ENCODE measurements around the gene PCDHA4. TPM values are rescaled to one million over a fixed set of nuclear protein-coding genes. Genes with fewer than 3 reads are reported as not detected.
"Not testable (repeated sequence)": the region's sequence is repeated elsewhere in the genome, so short reads cannot be mapped to it uniquely, and the experiment has no call there.

Gene PCDHA4
- total RNA-seq, 1 donor from 2014 or later = 1.2 TPM

DNA sequence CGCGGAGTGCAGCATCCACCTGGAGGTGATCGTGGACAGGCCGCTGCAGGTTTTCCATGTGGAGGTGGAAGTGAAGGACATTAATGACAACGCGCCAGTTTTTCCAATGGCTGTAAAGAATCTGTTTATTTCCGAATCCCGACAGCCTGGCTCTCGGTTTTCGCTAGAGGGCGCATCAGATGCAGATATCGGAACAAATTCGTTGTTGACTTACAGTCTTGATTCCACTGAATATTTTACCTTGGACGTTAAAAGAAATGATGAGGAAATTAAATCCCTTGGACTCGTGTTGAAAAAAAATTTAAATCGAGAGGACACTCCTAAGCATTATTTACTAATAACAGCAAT lies 5.4 kb upstream of the PCDHA4 start:
- H3K27me3 ChIP-seq (ENCODE audit: control insufficient read depth, insufficient read depth, low read length) = no peaks in the 10 kb centered on the region
- H3K4me3 ChIP-seq (ENCODE audit: low read depth, low read length) = no peak overlapping the region
- no peaks in the 10 kb centered on the region for H3K36me3 ChIP-seq (ENCODE audit: control insufficient read depth, insufficient read depth, low read length)
- TF ChIP-seq, protein P1, sequence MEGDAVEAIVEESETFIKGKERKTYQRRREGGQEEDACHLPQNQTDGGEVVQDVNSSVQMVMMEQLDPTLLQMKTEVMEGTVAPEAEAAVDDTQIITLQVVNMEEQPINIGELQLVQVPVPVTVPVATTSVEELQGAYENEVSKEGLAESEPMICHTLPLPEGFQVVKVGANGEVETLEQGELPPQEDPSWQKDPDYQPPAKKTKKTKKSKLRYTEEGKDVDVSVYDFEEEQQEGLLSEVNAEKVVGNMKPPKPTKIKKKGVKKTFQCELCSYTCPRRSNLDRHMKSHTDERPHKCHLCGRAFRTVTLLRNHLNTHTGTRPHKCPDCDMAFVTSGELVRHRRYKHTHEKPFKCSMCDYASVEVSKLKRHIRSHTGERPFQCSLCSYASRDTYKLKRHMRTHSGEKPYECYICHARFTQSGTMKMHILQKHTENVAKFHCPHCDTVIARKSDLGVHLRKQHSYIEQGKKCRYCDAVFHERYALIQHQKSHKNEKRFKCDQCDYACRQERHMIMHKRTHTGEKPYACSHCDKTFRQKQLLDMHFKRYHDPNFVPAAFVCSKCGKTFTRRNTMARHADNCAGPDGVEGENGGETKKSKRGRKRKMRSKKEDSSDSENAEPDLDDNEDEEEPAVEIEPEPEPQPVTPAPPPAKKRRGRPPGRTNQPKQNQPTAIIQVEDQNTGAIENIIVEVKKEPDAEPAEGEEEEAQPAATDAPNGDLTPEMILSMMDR (IDR thresholded peaks at IDR 0.05; ENCODE audit: insufficient read depth, low read length, poor library complexity, severe bottlenecking) = peak; percentile 16
- DNase-seq (ENCODE audit: low read depth) = no peak

DNA sequence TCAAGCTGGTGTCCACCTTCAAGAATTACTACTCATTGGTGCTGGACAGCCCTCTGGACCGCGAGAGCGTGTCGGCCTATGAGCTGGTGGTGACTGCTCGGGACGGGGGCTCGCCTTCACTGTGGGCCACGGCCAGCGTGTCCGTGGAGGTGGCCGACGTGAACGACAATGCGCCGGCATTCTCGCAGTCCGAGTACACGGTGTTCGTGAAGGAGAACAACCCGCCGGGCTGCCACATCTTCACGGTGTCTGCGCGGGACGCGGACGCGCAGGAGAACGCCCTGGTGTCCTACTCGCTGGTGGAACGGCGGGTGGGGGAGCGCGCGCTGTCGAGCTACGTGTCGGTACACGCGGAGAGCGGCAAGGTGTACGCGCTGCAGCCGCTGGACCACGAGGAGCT lies 4.5 kb upstream of the PCDHA4 start:
- not testable (repeated sequence) for H3K27me3 ChIP-seq (ENCODE audit: control insufficient read depth, insufficient read depth, low read length); H3K36me3 ChIP-seq (ENCODE audit: control insufficient read depth, insufficient read depth, low read length); H3K4me3 ChIP-seq (ENCODE audit: low read depth, low read length); DNase-seq (ENCODE audit: low read depth)

DNA sequence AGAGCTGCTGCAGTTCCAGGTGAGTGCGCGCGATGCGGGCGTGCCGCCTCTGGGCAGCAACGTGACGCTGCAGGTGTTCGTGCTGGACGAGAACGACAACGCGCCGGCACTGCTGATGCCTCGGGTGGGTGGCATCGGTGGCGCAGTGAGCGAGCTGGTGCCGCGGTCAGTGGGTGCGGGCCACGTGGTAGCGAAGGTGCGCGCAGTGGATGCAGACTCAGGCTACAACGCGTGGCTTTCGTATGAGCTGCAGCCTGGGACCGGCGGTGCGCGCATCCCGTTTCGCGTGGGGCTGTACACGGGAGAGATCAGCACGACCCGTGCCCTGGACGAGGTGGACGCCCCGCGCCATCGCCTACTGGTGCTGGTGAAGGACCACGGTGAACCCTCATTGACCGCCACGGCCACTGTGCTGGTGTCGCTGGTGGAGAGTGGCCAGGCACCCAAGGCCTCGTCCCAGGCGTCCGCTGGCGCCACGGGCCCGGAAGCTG lies 4.0 kb upstream of the PCDHA4 start:
- no peak for DNase-seq (ENCODE audit: low read depth)
- H3K4me3 ChIP-seq (ENCODE audit: low read depth, low read length) = no peak overlapping the region
- TF ChIP-seq, protein P1 (IDR thresholded peaks at IDR 0.05; ENCODE audit: insufficient read depth, low read length, poor library complexity, severe bottlenecking) = no peak
- no peaks in the 10 kb centered on the region for H3K27me3 ChIP-seq (ENCODE audit: control insufficient read depth, insufficient read depth, low read length)
- no peaks in the 10 kb centered on the region for H3K36me3 ChIP-seq (ENCODE audit: control insufficient read depth, insufficient read depth, low read length)

DNA sequence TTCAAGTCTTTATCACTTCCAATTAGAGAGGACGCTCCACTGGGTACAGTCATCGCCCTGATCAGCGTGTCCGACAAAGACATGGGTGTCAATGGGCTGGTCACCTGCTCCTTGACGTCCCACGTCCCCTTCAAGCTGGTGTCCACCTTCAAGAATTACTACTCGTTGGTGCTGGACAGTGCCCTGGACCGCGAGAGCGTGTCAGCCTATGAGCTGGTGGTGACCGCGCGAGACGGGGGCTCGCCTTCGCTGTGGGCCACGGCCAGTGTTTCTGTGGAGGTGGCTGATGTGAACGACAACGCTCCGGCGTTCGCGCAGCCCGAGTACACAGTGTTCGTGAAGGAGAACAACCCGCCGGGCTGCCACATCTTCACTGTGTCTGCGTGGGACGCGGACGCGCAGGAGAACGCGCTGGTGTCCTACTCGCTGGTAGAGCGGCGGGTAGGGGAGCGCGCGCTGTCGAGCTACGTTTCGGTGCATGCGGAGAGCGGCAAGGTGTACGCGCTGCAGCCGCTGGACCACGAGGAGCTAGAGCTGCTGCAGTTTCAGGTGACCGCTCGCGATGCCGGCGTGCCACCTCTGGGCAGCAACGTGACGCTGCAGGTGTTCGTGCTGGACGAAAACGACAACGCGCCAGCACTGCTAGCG lies 1.5 kb downstream of the PCDHA4 start:
- H3K27me3 ChIP-seq (ENCODE audit: control insufficient read depth, insufficient read depth, low read length); H3K4me3 ChIP-seq (ENCODE audit: low read depth, low read length); H3K36me3 ChIP-seq (ENCODE audit: control insufficient read depth, insufficient read depth, low read length); DNase-seq (ENCODE audit: low read depth): not testable (repeated sequence)

DNA sequence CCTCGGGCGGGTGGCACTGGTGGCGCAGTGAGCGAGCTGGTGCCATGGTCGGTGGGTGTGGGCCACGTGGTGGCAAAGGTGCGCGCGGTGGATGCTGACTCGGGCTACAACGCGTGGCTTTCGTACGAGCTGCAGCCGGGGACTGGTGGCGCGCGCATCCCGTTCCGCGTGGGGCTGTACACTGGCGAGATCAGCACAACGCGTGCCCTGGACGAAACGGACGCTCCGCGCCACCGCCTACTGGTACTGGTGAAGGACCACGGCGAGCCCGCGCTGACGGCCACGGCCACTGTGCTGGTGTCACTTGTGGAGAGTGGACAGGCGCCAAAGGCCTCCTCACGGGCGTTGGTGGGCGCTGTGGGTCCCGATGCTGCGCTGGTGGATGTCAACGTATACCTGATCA lies 2.0 kb downstream of the PCDHA4 start:
- no peaks in the 10 kb centered on the region for H3K27me3 ChIP-seq (ENCODE audit: control insufficient read depth, insufficient read depth, low read length)
- H3K4me3 ChIP-seq (ENCODE audit: low read depth, low read length) = no peak overlapping the region
- TF ChIP-seq, protein P1 (IDR thresholded peaks at IDR 0.05; ENCODE audit: insufficient read depth, low read length, poor library complexity, severe bottlenecking) = no peak
- H3K36me3 ChIP-seq (ENCODE audit: control insufficient read depth, insufficient read depth, low read length) = no peaks in the 10 kb centered on the region
- DNase-seq (ENCODE audit: low read depth) = no peak

DNA sequence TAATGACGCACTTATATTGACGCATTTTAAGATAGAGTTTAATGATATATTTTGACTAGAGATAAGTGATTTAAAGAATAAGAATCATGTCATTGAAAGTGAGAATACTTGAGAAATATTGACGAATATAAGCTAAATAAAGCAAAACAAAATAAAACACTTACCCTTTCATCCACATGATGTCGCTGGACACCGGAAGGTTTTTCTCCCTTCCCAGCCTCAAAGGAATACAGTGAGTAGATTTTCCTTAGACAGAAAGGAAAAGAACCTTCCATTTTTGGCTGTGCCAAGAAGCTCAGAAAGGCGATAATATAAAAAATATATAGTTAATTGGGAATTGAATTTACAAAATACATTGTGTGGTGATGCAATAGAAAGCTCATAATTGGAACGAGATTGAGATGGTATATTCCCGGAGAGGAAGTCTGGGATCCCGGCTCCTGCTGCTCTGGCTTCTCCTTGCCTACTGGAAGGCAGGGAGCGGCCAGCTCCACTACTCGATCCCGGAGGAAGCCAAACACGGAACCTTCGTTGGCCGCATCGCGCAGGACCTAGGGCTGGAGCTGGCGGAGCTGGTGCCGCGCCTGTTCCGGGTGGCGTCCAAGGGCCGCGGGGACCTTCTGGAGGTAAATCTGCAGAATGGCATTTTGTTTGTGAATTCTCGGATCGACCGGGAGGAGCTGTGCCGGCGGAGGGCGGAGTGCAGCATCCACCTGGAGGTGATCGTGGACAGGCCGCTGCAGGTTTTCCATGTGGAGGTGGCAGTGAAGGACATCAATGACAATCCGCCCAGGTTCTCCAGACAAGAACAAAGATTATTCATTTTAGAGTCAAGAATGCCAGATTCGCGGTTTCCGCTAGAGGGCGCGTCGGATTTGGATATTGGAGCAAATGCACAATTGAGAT lies 14.8 kb downstream of the PCDHA4 start, which contains the start of gene PCDHA5:
TSS of gene PCDHA5 (plus strand) at position 239 of the 906 bp plus-strand sequence.
- no peak for DNase-seq (ENCODE audit: low read depth)

More for the DNA sequence above, 14.8 kb downstream of the PCDHA4 start, which contains the start of gene PCDHA5:
- no peaks in the 10 kb centered on the region for H3K27me3 ChIP-seq (ENCODE audit: control insufficient read depth, insufficient read depth, low read length)
- H3K4me3 ChIP-seq (ENCODE audit: low read depth, low read length) = no peak within 1 kb of the TSS
- TF ChIP-seq, protein P1 (IDR thresholded peaks at IDR 0.05; ENCODE audit: insufficient read depth, low read length, poor library complexity, severe bottlenecking) = peak; percentile 36
- no peaks in the 10 kb centered on the region for H3K36me3 ChIP-seq (ENCODE audit: control insufficient read depth, insufficient read depth, low read length)

All from kidney epithelial cell (primary cell).